NCI-H1417 treated with DMSO at 0.1 percent for 48 hours (cell line): ENCODE data around the gene SEPSECS.
A peak's percentile ranks its signal among the peaks of the same experiment; 100 is the strongest.

Experiments used
- DNase-seq: peaks from one replicate; lab custom pipeline; 2025; lab: John Stamatoyannopoulos, UW

The SEPSECS gene

DNA sequence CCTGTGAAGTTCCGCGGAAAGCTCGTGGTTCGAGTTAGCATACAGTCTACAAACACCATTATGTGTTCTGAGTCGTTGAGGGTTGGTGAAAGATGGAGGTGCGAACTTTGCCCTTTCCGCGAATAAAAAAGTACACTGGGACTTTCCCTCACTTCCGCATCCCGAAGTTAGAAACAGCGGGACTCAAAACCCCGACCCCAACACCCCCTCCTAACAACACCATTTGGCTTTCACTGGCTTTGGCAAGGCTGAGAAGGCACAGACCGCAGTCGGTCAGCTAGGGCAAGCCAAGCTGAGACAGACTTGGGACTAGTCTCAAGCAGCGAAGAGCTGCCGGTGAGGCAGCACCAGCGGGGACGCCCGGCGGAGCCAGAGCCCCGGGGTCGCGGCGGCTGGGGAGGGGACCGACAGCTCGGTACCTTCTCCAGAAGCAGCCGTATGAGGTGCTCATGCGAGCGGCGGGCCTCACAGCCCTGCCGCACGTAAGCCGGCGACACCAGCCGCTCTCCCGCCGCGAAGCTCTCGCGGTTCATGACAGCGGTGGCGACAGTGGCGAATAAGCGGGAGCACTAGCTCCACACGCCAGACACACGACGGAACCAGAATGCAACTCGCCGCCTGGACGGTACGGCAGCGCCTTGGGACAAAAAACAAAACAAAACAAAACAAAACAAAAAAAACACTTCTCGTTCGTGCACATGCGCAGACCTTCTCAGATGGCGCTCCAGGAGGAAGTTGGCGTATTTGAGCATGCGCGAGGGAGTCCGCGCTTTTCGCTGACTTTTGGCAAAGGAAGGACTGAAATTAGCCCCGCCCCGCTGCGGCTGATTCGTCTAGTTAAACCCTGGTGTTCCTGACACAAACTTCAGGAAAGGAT is at the start of gene SEPSECS:
TSS of gene SEPSECS (minus strand) at position 613 of the 877 bp plus-strand sequence. CDS start at position 533, 80 bp downstream.
- DNase-seq, result peak; percentile 85

DNA sequence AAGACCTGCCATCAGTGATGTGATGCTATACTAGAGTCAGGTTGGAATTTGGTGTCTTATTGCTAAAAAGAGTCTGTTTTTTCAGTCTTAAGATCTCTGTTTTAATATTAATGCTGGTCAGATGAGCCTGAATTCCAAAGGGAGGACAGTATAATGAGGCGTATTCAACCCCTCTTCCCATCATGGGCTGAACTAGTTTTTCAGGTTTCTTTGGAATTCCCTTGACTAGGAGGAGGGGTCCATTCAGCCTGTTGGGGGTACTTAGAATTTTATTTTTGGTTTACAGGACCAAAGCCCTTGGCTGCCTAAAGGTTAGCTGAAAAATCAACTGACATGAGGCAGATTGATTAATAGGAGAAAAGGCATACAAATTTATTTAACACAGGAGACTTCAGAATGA is 49.5 kb upstream of the SEPSECS start:
- no peak for DNase-seq

DNA sequence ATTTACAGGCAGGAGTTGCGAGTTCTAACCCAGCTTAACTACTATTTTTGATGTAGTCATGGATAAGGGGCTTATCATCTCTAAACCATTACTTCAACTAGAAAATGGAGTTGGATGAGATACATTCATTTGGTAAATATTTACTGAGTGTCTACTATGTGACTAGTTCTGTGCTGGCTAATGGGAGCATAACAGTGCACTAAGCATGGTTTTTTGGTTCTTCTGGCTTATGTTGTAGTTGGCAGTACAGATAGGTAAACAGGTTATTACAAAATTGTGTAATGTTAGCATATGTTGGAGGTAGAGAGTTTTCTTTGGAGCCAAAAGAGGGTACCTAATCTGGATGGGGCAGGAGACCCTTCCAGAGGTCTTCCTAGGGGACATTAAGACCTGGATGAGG is 47.7 kb upstream of the SEPSECS start:
- DNase-seq, result no peak

DNA sequence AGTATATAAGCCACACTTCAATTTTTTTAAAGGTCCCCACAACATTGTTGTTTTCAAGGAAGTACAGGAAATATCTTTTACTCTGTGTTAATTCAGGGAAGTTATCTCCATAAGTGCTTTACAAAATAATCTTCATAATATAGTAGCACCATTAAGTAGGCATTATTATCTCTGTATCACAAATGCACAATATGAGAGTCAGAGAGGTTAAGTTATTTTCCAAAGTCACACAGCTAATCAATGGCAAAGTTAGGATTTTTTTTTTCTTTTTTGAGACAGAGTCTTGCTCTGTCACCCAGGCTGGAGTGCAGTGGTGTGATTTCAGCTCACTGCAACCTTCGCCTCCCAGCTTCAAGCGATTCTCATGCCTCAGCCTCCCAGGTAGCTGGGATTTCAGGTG is 38.5 kb upstream of the SEPSECS start:
- DNase-seq, result no peak

DNA sequence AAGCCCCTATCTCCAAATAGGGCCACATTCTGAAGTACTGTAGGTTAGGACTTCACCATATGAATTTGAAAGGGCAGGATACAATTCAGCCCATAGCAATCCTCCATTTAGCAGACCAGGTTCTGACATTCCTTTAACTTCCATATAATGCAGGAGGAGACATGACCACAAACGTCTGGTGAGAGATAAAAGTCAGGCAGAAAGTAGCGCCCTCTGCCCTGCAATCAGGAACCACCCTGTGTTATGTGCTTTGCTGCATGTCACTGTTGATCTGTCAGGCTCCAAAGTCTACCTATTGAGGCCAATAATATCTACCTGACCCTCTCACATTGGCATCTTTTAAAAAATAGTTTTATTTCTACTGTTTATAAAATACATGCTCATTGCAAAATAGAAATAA is 30.2 kb upstream of the SEPSECS start:
- DNase-seq, result no peak

DNA sequence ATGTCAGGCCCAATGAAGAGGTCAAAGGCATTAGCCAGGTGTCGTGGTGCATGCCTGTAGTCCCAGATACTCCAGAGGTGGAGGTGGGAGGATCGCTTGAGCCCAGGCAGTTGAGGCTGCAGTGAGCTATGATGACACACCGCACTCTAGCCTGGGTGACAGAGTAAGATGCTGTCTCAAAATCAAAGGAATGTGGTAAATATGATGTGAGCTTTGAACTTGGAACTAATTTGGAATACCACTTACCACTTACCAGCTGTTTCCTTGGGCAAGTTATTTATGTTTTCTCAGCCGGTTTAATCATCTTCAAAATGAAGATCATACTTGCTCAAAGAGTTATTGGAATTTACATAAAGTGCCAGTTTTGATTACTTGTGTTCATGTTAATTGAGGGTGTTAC is 23.8 kb upstream of the SEPSECS start:
- DNase-seq, result no peak

DNA sequence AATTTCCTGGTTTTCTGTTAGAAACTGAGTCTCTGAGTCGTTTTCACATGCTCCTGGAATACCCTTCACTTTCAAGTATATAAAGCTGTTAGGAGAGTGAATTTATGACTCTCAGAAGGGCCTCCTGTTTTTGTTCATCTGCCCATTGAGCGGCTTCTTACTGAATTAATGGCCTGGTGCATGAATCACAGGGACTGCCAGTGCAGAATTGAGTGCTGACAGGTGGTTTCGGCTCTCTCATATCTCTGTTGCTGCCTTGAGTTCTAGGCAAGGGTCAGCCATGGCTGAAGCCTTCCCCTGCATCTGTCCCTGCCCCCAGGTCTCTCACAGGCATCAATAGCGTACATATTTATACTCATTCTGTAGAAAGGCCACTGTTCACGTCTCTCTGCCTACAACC is 22.7 kb upstream of the SEPSECS start:
- no peak for DNase-seq

DNA sequence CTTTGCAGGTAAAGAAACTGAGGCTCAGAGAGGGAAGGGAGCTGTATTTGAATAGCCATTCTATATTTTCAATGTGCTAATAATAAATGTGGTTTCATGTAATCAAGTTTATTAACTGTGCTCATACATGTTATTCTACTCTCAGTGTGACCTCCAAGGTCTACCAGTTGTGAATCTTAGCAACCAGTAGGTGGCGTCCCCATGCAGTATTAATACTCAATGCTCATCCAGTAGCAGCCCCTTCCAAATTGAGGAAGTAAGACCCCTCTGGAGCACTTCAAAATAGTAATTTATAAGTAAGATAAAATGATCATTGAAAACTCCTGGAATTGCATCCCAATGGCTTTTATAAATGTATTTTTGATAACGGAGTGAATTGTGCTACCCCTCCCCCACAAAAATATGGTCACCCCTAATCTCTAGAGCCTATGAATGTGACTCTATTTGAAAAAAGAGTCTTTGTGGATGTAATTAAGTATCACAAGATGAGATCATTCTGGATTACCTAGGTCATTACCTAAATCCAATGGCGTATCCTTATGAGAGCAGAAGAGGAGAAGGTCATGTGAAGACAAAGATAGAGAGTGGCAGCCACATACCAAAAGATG is 20.4 kb upstream of the SEPSECS start:
- DNase-seq, result no peak

DNA sequence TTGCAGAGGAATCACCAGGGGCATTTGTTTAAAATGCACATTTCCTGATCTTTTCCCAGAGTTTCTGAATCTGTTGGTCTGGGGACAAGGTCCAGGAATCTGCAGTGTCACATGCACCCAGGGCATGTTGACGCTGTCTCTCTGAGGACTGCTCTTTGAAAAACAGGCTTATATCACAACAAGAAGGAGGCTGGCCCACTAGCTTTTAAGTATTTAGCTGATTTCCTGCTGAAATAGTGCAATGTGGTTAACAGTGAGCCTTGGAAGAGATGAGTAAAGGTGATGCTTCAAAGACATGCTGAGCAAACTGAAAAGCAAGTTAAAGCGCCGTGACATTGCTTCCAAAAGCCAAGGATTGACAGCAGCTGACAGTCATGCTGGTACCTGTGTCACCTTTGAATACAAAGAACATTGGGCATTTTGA is 18.6 kb upstream of the SEPSECS start:
- no peak for DNase-seq

DNA sequence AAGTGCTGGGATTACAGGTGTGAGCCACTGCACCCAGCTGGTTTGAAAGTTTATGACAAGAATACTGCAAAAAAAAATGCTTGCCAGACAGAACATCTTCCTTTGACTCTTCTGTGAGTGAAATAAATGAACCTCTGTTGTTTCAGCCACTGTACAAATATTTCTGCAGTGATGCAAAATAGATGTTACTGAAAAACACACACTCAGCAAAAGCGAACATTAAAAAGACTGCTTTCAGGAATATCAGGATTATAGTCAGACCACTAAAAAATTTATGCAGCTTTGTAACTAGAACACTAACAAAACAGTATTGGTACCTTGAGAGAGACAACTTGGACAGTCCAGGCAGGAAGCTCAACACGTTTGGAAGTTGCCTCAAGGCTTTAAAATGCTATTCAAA is 16.9 kb upstream of the SEPSECS start:
- DNase-seq, result no peak

DNA sequence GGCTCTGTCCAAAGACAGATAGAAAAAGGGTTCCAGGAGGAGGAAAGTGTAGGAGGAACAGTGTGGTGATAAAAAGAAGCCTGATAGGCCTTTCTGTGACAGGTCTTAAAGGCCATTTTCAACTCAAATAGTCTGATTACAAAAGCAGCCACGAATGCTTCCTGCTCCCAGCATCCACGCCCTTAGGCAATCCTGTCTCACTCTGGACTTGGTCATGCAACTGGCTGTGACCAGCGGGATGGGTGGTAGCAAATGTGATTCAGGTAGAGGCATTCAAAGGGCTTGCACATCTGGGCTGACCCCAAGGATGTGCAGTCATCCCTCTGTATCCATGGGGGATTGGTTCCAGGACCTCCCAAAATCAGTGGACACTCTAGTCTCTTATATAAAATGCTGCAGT is 14.4 kb upstream of the SEPSECS start:
- DNase-seq, result no peak

DNA sequence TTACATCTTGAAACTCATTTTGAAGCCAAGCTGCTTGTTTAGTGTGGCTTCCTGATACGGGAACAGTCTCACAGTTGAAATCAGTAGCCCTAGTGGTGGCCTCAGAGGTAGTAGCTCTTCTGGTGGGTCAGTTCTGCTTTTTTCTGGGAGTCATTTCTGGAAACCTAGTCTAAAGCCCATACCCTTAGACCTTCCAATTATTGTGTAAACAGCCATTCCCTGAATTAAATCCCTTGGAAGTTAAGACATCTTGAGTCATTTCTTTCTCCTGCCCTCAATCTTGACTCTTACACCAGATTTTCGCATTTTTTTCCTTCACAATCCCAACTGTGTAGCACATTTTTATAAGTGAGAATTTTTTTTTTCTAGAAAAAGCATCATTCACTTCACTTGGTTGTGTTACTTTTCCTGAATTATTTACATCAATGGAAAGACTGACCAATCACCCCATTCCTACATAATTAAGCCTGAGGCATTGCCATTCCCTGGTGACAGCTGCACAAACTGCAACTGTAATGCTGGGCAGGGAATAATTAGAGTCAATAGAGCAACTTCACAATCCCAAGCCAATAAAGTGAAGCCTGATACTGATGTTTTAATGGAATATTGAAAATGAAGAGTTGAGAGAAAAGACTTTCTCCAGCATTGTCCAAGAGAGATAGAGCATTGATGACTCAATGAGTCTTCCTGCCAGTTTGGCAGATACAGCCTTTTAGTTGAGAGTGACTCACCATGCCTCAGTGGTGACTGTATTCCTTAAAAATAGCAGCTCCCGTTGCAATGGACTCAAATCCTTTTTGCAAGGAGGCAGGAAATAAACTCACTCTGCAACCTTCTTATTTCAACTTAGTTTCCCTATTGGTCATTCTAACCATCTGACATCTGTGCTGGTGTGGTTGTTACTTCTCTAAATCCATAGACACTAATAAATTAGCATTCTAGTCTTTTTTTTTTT is 13.0 kb upstream of the SEPSECS start:
- DNase-seq, result no peak

DNA sequence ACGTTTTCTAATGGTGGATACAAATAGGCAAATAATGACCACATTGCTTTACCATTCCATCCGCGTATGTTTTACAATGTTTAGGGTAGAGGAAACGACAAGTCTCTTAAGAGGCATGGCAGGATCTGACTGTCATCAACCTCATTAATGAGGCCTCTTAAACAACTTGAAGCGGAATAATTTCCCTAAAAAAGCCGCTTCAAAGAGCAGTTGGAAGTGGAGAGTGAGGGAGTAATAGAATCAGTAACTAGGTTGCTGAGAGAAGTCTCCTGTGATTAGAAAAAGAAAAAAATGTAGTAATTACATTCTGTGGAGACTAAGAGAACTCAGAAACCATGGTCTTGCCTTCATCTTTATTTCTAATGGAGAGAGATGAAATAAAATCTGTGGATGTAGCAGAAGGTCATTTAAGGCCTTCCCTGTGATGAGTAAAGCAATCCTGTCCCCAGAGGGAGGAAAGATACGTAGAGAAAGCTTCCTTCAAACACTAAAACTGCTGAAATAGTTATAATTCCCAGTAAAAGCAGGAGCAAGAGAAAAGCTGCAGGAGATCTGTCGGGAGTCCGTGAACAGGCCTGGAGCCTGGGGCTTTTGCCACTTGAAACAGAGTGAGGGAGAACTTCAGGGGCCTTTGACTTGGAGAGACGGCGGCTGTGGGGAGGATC is 11.1 kb upstream of the SEPSECS start:
- no peak for DNase-seq

DNA sequence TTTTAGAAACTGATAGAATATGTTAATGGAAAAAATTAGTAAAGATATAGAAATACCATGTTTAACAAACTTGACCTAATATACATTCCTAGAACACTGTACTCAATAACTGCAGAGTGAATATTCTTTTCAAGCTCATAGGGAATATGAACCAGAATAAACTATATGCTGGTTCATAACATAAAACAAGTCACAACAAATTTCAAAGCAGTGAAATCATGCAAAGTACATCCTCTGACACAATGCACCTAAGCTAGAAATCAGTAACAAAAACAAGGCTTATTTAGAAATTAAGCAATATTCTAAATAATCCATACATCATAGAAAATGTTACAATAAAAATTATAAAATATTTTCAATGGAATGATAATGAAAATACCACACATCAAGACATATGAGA is 9.2 kb upstream of the SEPSECS start:
- DNase-seq, result no peak

DNA sequence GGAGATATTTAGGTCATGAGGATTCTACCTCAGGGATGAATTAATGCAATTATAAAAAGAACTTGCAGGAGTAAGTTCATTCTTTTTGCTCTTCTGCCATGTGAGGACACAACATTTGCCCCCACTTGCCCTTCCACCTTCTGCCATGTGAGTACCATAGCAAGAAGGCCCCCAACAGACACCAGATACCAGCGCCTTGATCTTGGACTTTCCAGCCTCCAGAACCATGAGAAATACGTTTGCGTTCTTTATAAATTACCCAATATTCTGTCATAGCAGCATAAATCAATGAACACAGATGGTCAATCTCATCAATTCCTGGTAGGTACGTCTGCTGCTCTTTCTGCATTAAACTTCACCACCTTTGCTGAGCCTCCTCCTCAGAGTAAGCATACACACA is 5.7 kb upstream of the SEPSECS start:
- no peak for DNase-seq

DNA sequence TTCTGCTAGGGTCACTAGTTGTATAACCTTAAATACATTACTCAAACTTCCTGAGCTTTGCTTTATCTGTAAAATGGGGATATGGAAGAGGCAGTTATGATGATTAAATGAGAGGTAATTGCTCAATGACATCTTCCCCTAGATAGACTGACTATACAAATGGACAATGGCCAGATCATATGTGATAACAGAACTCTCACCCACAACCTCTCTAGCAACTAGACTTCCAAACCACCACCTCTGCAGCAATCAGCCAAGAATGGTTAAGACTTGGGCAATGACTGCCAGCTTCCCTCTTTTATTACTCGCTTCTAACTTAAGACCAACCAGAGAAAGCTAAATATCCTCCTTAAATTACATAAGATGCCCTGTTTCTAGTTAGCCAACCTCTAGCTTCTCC is 2.9 kb upstream of the SEPSECS start:
- no peak for DNase-seq

DNA sequence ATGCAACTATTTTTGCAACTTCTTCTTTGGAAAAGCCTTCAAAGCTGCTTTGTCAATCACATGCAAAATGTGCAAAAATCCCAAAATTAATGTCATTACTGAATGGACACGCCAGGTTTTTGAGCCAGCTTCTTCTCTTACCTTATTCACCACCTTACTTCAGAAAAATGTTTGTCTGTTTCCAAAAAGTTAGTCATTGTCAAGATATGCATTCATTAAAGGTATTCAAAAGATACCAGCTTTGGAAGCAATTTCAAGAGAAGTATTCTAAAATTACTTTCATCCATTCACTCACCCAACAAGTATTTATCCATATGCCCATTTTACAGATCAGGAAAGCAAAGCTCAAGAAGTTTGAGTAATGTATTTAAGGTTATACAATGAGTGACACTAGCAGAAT is 2.3 kb upstream of the SEPSECS start:
- DNase-seq, result no peak

DNA sequence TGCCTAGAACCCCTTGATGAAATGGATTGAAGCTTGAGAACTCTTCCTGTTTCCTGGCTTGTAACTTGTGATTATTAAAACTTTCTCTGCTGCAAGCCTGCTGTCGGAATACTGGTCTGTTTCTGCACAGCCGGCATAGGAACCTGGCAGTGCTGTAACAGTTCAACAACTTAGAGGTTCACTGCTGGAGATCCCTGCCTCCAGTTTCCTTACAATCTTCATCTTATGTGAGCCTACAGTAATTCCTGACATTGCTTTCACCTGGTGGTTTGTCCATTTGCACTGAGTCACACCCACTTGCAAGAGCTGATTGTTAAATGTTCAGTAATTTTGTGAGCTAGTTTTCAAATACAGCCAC is 1.3 kb upstream of the SEPSECS start:
- no peak for DNase-seq

DNA sequence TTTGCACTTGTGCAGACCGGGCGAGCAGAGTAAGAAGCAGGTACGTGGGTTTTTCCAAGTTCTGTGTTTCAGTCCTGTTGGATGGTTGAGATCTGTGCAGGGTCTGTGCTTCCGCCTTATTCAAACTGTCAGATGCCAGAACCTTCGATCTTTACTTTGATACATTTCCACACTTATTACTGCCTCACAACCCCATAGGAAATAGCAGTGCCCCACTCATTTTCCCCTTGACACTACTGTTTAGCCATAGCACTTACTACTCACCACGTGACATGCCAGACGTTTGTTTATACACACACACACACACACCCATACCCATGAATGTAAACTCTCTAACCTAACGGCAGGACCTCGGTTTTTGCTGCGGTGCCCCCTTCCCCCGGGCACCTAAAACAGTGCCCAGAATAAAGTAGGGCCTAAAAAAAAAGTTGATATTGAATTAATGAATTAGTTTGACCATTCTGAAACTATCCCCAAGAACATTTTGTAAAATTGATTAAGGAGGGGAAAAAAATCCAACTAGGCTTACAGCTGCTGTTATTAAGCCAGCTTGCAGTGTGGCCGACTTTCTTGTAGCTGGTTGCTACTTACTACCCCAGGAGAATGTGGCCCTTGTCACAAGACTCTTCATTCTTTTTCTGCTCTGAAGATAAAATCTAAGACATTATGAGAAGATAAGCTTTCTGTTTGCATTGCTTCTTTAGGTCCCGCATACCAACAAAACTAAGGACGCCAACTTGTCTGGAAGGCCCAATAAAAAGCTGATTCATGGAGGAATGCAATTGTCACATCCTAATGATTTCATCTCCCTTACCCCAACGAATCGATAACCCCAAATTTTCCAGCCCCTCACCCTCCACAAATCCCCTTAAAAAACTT is 704 bp upstream of the SEPSECS start:
- DNase-seq, result no peak

DNA sequence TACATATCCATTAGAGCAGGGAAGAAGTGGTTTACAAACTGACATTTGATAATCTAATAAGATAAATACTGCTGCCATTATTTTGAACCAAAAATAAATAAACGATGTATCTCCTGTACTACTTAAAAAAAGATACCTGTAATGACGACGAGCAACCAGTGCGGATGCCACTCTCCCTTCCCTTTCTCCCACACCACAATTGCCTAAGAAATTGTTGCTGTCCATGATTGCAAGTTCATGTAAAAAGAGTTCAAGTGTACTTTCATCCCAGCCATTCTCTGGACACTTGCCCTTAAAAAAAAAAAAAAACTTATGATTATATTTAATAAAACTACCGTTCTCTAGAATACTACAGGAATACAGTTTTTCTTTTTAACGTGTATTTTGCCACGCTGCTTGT is 1.4 kb downstream of the SEPSECS start:
- no peak for DNase-seq

DNA sequence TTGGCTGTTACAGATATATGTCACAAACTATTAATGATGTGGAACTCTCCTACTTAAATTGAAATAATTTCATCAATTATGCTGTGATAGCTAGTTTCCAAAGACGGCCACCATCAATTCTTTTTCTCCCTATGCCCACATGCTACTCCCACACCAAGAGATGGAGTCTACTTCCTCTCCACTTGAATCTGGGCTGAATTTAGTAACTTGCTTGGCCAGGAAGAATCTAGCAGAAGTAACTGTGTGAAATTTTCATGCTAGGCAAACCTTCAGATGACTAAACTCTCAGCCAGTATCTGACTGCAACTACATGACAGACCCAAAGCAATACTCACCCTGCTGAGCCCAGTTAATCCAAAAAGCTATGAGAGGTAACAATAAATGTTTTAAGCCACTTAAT is 3.2 kb downstream of the SEPSECS start:
- no peak for DNase-seq
